ENCODE results near the gene FFAR2. TPM values are rescaled to one million over a fixed set of nuclear protein-coding genes. Genes with fewer than 3 reads are reported as not detected.

Gene FFAR2
- total RNA-seq, 3 donors from 2014 or later (not counting 1 experiment from before 2014, with no cell fraction given) = 0.70 to 8.6 (median 1.6) TPM

GRCh38 chr19:35495107-35496064 is 47.3 kb downstream of the FFAR2 start:
- Mint-ChIP-seq H3K36me3 (no peaks in the 10 kb centered on the region), H3K4me3 (no peak overlapping the region), H3K9me3 (no peaks in the 10 kb centered on the region), H3K27me3 (ENCODE audit: low read depth in 2 of 2) (peaks cover 0 to 14% of the 10 kb centered on the region in 2 donors), H3K4me1 (peaks cover 0 to 10% of the 10 kb centered on the region in 2 donors), H3K27ac (no peak overlapping the region)
- Histone ChIP-seq H3K36me3 (ENCODE audit: control insufficient read depth, insufficient read depth, low read length) (no peaks in the 10 kb centered on the region), H3K4me1 (ENCODE audit: control insufficient read depth, insufficient read depth, low read length) (peaks cover 8% of the 10 kb centered on the region), H3K27me3 (ENCODE audit: control insufficient read depth, insufficient read depth, low read length) (no peaks in the 10 kb centered on the region), H3K9me3 (ENCODE audit: control insufficient read depth, insufficient read depth, low read length) (no peaks in the 10 kb centered on the region), H3K4me3 (ENCODE audit: low read length) (no peak overlapping the region), H3K27ac (ENCODE audit: low read length) (no peak overlapping the region)
- TF ChIP-seq, protein P1, sequence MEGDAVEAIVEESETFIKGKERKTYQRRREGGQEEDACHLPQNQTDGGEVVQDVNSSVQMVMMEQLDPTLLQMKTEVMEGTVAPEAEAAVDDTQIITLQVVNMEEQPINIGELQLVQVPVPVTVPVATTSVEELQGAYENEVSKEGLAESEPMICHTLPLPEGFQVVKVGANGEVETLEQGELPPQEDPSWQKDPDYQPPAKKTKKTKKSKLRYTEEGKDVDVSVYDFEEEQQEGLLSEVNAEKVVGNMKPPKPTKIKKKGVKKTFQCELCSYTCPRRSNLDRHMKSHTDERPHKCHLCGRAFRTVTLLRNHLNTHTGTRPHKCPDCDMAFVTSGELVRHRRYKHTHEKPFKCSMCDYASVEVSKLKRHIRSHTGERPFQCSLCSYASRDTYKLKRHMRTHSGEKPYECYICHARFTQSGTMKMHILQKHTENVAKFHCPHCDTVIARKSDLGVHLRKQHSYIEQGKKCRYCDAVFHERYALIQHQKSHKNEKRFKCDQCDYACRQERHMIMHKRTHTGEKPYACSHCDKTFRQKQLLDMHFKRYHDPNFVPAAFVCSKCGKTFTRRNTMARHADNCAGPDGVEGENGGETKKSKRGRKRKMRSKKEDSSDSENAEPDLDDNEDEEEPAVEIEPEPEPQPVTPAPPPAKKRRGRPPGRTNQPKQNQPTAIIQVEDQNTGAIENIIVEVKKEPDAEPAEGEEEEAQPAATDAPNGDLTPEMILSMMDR (IDR thresholded peaks at IDR 0.05) = peak; percentile 97
- WGBS (ENCODE audit: insufficient coverage) = 32% methylated on average over 30 of the region's 30 CpGs
- ATAC-seq (peak; percentile 90 to 100 (median 99)), DNase-seq (peak; percentile 55 to 80)
- intact Hi-C loops (cut with micrococcal nuclease) = loop anchor here (1.0 kb wide), 2 partner anchors 143 to 428 kb away; no protein-coding TSS in a partner anchor

GRCh38 chr19:35497406-35497805 is 49.3 kb downstream of the FFAR2 start:
- H3K4me1 Mint-ChIP-seq = peaks cover 0 to 10% of the 10 kb centered on the region in 2 donors
- ATAC-seq (no peak), DNase-seq (no peak)
- TF ChIP-seq, protein P1 (IDR thresholded peaks at IDR 0.05) = no peak
- no peak overlapping the region for H3K4me3 Mint-ChIP-seq
- H3K27ac ChIP-seq (ENCODE audit: low read length) = no peak overlapping the region
- H3K36me3 Mint-ChIP-seq = no peaks in the 10 kb centered on the region
- peaks cover 8% of the 10 kb centered on the region for H3K4me1 ChIP-seq (ENCODE audit: control insufficient read depth, insufficient read depth, low read length)
- no peaks in the 10 kb centered on the region for H3K9me3 Mint-ChIP-seq
- no peak overlapping the region for H3K4me3 ChIP-seq (ENCODE audit: low read length)
- no peak overlapping the region for H3K27ac Mint-ChIP-seq
- no peaks in the 10 kb centered on the region for H3K9me3 ChIP-seq (ENCODE audit: control insufficient read depth, insufficient read depth, low read length)
- intact Hi-C loops (cut with micrococcal nuclease) = no loop called here
- no peaks in the 10 kb centered on the region for H3K36me3 ChIP-seq (ENCODE audit: control insufficient read depth, insufficient read depth, low read length)
- 88% methylated on average over 14 of the region's 14 CpGs for WGBS (ENCODE audit: insufficient coverage)
- H3K27me3 ChIP-seq (ENCODE audit: control insufficient read depth, insufficient read depth, low read length) = no peaks in the 10 kb centered on the region
- H3K27me3 Mint-ChIP-seq (ENCODE audit: low read depth in 2 of 2) = peaks cover 0 to 7% of the 10 kb centered on the region in 2 donors

GRCh38 chr19:35498220-35498619 is 50.2 kb downstream of the FFAR2 start:
- TF ChIP-seq, protein P1 (IDR thresholded peaks at IDR 0.05) = no peak
- H3K4me3 Mint-ChIP-seq = no peak overlapping the region
- no peaks in the 10 kb centered on the region for H3K9me3 ChIP-seq (ENCODE audit: control insufficient read depth, insufficient read depth, low read length)
- intact Hi-C loops (cut with micrococcal nuclease) = no loop called here
- H3K4me1 ChIP-seq (ENCODE audit: control insufficient read depth, insufficient read depth, low read length) = peaks cover 8% of the 10 kb centered on the region
- H3K36me3 ChIP-seq (ENCODE audit: control insufficient read depth, insufficient read depth, low read length) = no peaks in the 10 kb centered on the region
- H3K4me3 ChIP-seq (ENCODE audit: low read length) = no peak overlapping the region
- no peak overlapping the region for H3K27ac ChIP-seq (ENCODE audit: low read length)
- H3K9me3 Mint-ChIP-seq = no peaks in the 10 kb centered on the region
- peaks cover 0 to 10% of the 10 kb centered on the region in 2 donors for H3K4me1 Mint-ChIP-seq
- H3K27me3 ChIP-seq (ENCODE audit: control insufficient read depth, insufficient read depth, low read length) = no peaks in the 10 kb centered on the region
- ATAC-seq = no peak
- no peak overlapping the region for H3K27ac Mint-ChIP-seq
- peaks cover 0 to 5% of the 10 kb centered on the region in 2 donors for H3K27me3 Mint-ChIP-seq (ENCODE audit: low read depth in 2 of 2)
- H3K36me3 Mint-ChIP-seq = no peaks in the 10 kb centered on the region
- WGBS (ENCODE audit: insufficient coverage) = 90% methylated on average over 2 of the region's 3 CpGs
- no peak for DNase-seq
